ENCODE data around the gene RHBDD3.
A peak's percentile ranks its signal among the peaks of the same experiment; 100 is the strongest.
"Not testable (repeated sequence)": the region's sequence is repeated elsewhere in the genome, so short reads cannot be mapped to it uniquely, and the experiment has no call there.

RHBDD3 gene

DNA sequence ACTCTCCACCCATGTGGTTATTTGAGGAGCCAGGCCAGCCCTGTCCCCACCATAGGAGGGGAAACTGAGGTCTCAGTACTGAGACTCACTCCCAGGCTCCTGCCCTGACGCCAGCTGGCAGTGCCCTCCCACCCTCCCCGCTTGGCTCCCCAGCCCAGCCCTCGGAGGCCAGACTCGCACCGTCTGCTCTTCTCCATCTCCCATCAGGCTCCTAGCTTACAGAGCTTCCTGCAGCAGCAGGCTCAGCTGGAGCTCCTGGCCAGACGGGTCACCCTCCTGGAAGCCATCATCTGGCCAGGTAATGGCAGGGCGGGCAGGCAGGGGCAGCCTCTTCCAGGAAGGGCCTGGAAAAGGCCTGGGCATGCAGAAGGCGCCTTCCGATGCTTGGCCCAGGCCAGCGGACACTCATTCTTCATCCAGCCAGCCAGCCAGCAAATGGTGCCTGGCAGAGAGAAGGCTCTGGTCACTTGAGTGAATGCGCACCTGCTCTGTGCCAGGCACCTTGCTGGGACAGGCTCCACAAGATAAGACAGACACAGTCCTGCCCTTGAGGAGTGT, 12.6 kb downstream of the RHBDD3 start:
- H3K4me3 ChIP-seq (ENCODE audit: low read length): no peak overlapping the region
- no peak for DNase-seq (ENCODE audit: low read depth, low spot score)

DNA sequence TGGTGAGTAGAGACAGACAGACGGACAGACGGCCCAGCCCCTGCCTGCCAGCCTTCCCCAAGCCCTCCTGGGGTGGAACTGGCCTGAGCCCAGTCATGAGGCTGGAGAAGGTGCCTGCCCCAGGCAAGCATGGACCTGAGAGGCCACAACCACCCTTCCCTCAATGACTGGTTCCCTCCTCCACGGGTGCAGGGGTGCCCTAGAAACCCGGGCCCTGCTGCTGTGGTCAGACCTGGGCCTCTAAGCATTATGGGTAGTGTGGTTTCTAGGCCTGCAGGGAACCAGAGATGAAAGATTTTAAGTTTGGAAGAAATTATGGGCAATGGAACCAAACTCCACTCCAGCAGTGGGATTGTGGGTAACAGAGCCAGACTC, 13.5 kb downstream of the RHBDD3 start:
- no peak overlapping the region for H3K4me3 ChIP-seq (ENCODE audit: low read length)
- DNase-seq (ENCODE audit: low read depth, low spot score): no peak

DNA sequence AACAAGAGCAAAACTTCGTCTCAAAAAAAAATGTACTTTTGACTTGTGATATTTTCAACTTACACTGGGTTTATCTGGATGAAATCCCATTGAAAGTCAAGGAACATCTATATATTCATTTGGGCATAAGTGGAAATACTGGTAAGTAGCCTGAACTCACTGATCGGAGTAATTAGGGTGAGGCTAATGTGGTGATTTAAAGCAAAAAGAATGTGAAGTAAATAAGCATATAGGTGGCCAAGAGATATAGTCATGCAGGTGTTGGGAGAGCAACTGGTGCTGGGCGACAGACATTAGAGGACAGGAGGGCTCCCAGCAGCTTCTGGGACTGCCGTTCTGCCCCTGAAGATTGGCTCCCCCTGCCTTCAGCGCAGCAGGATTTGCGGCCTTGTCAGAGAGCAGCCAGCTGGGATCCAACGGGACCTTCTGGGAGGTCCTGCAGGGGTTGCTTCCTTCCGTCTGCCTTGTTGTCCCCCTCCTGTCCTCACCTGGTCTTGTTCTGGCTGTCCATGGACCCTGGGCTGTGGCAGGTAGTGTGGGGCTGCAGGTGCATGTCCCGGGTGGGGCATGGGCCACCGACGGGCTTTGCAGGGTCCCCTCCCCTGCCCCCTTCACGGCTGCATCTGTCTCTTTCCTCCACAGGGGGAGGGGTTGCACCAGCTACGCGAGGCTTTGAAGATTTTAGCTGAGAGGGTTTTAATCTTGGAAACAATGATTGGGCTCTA, 14.1 kb downstream of the RHBDD3 start:
- no peak overlapping the region for H3K4me3 ChIP-seq (ENCODE audit: low read length)
- DNase-seq (ENCODE audit: low read depth, low spot score): no peak

DNA sequence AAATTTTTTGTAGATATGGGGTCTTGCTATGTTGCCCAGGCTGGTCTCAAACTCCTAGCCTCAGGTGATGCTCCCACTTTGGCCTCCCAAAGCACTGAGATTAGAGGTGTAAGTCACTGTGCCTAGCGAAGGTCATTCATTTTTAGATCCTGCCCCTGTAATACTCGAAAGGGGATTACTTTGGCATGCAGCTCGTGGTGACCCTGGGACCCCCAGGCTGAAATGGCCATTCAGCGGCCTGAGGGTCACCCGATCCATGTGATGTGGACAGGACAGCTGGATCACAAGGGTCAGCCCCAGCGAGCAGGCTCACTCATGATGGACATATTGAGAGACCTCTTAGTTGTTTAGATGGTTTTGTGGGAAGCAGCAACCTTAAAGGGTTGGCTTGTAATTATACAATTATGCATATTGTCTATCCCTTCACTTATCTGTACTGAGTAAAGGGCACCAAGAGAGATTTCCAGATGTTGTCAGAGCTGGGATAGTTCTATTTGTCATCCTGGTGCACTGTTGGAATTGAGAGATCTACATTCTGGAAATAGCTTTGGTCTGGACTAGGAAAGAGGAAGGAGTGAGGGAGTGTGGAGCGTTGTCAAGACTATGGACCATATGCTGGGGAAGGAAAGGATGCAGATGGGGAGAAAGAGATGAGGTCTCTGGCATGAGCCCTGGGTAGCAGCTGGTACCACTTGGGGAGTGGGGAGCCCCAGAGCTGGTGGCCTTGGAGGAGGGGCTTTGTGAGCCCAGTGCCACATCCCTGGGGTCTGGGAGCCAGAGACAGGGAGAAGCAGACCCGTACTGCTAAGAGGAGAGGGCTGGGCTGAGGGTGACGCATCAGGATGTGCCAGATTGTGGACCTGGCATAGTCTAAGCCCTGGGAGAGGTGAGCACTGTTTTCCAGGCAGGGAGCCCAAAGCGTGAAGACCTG, 15.5 kb downstream of the RHBDD3 start:
- no peak for DNase-seq (ENCODE audit: low read depth, low spot score)
- no peak overlapping the region for H3K4me3 ChIP-seq (ENCODE audit: low read length)

DNA sequence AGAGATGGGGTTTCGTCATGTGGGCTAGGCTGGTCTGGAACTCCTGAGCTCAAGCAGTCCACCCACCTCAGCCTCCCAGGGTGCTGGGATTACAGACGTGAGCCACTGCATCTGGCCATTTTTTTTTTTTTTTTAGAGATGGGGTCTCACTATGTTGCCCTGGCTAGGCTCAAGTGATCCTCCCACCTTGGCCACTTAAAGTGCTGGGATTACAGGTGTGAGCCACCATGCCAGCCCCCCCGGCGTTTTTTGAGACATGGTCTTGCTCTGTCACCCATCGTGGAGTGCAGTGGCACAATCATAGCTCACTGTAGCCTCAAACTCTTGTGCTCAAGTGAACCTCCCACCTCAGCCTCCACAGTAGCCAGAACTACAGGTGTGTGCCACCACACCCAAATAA, 16.5 kb downstream of the RHBDD3 start:
- DNase-seq (ENCODE audit: low read depth, low spot score): no peak
- no peak overlapping the region for H3K4me3 ChIP-seq (ENCODE audit: low read length)

DNA sequence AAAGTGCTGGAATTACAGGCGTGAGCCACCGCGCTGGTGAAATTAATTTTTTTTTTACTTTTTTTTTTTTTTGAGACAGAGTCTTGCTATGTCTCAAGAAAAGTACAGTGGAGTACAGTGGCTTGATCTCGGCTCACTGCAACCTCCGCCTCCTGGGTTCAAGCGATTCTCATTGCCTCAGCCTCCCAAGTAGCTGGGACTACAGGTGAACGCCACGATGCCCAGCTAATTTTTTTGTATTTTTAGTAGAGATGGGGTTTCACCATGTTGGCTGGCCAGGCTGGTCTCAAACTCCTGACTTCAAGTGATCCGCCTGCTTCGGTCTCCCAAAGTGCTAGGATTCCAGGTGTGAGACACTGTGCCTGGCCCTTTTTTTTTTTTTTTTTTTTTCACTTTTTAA, 19.9 kb downstream of the RHBDD3 start:
- DNase-seq (ENCODE audit: low read depth, low spot score); H3K4me3 ChIP-seq (ENCODE audit: low read length): not testable (repeated sequence)

DNA sequence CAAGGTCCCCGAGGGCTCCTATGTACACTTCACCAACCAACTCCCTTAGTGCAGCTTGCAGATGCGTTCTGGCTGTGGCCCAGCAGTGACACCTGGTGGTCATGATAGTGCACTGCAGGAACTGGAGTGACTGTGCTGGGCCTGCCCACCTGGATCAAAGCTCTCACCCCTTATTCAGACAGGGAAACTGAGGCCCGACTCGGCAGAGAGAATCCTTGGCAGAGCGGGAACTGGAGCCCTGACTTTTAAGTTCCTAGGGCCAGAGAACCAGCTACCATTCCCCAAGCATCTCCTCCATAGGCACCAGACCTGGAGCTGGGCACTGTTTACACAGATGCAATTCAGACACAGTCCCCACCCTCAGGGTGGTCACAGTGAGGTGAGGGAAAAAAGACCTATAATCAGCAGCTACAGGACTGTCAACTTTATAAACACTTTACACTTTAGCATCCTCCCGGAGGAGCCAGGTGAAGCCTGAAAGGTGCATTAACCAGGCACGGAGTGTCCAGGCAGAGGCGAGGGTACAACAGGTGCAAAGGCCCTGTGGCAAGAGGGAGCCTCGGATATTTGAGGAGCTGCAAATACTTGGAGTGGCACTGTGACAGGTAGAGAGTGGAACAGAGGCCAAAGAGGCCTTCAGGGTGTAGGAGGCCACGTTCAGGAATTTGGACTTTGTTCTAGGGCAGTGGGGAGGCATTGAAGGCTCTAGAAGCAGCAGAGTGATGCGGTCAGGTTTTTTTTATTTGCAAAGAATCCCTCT, 22.0 kb downstream of the RHBDD3 start:
- DNase-seq (ENCODE audit: low read depth, low spot score): peak; percentile 64
- H3K4me3 ChIP-seq (ENCODE audit: low read length): no peak overlapping the region

DNA sequence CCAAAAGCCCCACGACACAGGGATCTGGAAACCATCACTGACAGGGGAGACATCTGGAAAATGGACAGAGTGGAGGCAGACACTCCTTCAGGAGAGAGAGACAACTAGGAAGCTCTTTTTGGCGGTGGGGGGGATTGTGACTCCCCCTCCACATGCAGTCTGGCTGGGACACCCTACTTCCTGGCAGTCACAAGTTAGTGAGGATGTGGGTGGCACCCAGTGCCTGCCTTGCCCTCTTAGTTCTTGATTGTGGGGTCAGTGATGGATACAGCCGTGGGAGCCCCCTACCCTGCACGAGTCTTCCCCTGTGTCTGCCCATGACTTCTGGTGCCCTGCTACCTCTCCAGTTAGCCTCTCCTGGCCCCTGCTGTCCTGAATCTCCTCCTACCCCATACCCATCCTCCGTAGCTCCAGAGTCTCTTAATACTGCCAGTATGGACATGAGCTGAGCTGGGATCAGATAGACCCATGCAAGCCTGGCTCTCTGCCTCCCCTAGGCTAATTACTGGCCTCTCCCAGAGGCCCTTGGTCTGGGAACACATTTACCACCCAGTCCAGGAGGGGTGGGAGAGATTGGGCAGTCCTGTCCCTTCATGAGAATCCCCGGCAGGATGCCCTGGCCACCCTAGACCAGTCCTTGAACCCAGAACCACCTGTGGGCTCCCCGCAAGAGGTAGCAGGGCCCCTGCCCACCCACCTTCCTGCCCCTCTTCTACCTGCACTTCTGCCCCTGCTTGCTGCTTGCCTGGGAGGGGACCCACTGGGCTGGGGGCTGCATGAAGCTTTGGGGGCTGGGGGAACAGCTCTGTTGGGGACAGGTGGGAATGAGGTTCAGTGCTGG, 22.8 kb downstream of the RHBDD3 start:
- H3K4me3 ChIP-seq (ENCODE audit: low read length): no peak overlapping the region

DNA sequence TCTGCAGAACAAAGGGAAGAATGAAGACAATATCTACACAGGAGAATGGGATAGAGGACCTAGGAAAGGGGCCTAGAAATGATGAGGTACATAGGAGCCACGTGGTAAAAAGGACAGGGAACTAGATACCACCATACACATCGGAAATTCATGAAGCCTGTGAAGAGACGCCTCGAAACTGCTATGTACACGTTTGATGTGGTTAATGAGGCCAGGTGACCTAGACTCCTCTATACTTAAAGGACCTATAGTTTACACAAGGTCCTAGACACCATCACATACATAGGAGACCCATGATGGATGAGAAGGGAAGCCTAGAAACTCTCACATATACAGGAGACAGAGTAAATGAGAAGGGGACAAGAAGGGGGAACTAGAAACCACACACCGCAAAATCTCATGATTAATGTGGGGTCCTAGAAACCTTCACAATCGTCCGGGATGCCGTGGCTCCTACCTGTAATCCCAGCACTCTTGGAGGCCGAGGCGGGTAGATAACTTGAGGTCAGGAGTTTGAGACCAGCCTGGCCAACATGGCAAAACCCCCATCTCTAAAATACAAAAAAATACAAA, 23.8 kb downstream of the RHBDD3 start:
- no peak overlapping the region for H3K4me3 ChIP-seq (ENCODE audit: low read length)

More for the DNA sequence above, 22.8 kb downstream of the RHBDD3 start:
- no peak for DNase-seq (ENCODE audit: low read depth, low spot score)

DNA sequence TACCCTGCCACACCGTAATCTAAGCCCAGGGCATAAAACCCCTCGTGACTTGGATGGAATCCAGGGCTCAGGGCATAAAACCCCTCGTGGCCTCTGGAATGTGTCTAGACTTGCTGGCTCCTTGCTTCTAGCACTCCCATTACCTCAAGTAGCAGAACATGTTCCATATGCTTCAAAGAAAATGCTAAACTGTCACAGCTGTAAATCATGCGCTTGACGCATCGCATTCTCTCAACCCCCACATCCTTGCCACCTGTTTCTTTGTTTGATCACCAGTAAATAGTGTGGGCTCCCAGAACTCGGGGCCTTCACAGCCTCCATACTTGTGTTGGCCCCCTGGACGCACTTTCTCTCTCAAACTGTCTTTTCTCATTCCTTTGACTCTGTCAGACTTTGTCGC, 27.3 kb downstream of the RHBDD3 start:
- DNase-seq (ENCODE audit: low read depth, low spot score): peak; percentile 92
- not testable (repeated sequence) for H3K4me3 ChIP-seq (ENCODE audit: low read length)

More for the DNA sequence above, 23.8 kb downstream of the RHBDD3 start:
- no peak for DNase-seq (ENCODE audit: low read depth, low spot score)

DNA sequence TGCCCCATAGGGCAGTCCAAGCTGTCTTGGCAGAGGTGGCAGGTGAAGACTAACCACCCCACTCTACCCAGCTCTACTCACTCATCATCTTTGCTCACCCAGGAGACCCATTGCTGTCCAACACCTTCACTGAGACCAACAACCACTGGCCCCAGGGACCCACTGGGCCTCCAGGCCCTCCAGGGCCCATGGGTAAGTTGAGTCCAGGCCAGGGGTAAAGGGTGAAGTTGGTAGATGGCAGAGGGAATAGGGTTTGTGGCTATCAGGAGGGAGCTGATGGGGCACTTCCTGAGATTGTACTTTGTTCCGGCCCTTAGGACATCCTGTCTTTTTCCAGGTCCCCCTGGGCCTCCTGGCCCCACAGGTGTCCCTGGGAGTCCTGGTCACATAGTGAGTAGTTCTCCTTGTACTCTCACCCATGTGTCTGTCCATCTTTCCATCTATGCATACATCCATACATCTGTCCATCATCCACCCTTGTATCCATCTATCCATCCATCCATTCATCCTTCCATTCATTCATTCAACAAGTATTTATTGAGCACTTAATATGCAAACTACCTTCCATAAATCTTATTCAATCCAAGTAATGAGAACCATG, 34.4 kb downstream of the RHBDD3 start:
- H3K4me3 ChIP-seq (ENCODE audit: low read length): no peak overlapping the region
- no peak for DNase-seq (ENCODE audit: low read depth, low spot score)

DNA sequence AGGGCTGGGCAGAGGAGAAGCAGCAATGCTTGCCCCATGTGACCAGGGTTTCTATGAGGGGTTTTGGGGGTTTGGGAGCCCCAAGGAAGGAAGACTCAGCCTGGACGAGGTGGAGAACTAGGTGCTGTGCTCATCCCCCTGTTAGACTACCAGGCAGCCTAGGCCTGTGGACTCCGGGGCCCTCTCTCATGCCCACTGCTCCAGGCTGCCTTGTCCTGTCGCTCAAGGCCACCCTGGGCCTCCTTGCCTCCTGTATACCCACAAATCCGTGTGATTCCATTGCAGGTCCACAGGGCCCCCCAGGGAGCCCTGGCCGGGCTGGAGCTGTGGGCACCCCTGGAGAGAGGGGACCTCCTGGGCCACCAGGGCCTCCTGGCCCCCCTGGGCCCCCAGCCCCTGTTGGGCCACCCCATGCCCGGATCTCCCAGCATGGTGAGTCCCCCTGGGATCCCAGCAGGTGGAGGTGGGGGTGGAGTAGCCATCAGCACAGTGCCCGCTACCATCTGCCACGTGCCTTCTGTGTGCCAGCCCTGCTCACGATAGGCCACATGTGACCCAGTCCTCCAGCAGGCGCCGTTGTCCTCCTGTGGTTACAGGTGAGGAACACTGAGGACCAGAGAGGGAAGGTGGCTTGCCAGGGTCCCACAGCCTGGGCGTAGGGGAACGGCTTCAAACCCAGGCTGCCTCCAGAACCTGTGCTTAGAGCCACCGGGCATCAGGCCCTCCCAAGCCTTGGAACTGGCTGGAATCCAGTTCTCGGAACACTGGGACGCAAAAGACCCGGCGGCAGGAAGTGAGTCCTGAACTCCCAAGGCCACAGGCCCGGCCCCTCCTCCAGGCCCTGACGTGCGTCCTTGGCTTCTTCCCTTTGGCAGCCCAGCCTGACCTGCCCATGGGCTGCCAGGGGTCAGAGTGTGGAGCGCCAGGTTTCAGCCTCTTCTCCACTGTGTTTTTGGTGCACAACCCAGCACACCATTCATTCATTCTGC, 35.5 kb downstream of the RHBDD3 start:
- H3K4me3 ChIP-seq (ENCODE audit: low read length): no peak overlapping the region
- DNase-seq (ENCODE audit: low read depth, low spot score): no peak

DNA sequence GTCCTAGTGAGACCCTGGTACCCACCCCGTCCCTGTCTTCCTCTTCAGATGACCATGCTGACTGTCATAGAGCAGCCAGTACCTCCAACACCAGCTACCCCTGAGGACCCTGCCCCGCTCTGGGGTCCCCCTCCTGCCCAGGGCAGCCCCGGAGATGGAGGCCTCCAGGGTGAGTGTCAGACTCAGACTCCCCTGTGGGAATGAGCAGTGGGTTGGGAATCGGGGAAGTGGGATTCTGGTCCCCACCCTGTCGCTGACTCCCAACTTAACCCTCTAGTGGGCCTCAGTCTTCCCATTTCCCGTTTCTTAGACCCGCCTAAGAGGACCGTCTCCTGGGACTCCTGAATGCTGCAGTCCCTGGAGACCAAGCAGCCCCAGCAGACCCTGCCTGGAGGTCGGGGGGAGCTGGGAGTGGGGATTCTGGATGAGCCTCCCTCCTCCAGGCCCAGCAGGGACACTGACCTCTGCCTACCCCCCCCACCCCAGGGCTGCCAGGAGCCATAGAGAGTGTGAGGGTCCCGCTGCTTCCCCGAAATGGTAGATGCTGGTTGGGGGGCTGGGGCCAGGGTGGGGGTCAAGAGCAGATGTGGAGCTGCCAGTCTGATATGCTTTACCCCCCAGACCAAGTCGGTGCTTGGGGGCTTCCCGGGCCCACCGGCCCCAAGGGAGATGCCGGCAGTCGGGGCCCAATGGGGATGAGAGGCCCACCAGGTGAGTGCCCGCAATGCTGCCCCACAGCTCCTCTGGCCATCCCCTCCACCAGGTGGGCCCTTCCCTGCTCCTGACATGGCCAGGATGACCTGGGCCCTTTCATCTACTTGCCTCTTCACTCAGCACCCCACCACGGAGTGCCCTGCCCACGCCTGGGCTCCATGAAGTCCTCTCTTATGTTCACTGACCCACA, 36.6 kb downstream of the RHBDD3 start:
- no peak overlapping the region for H3K4me3 ChIP-seq (ENCODE audit: low read length)
- no peak for DNase-seq (ENCODE audit: low read depth, low spot score)

DNA sequence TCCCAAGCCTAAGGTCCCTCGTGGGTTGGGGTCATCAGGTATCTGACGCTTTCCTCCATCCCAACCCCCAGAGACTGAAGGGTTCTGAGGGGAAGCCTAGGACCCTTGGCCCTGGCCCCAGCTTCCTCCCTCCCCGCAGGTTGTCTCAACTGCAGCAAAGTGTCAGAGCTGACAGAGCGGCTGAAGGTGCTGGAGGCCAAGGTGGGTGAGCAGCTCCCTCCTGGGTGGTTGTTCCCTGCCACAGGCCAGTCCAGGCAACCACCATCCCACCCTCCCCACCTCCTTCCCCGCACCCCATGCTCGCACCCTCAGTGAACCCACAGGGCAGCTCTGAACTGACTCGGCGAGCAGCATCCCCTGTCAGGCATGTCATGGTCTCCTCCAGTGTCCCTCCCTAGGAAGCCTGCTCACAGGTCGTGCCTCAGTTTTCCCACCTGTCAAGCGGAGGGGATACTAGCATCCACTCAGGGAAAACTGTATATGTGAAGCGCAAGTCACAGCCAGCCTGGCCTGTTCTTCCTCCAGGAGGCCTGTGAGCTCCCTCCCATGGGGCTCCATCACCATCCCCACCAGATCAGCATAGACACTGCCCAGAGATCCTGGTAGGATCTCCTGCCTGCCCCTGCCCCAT, 41.3 kb downstream of the RHBDD3 start:
- H3K4me3 ChIP-seq (ENCODE audit: low read length): no peak overlapping the region
- no peak for DNase-seq (ENCODE audit: low read depth, low spot score)

DNA sequence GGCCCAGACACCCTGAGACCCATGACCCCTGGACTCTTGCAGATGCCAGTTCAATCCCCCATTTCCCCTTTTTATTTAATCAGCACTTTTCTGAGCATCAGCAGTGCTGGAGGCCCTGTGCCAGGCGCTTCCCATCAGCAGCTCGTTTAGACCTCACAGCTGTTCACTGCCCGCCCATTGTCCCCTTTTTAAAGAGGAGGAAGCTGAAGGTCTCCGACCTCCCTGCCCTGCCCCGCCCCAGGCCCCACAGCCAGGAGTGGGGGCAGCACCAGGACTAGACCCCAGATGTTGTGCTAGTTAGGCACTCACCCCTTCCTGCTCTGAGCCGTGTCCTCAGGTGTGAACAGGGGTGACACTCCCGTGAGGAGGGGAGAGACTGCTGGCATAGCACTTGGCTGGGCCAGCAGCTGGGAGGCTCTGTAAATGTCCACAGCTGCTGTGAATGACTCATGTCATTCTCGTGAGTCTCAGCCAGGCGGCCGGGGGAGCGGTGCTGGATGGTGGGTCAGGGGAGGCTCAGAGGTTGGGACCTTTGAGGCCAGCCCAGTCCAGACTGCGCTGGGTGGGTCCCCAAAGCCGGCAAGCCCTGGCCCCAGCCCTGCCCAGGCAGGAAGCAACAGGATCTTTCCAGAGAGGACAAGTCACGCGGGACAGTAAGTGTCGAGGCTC, 42.2 kb downstream of the RHBDD3 start:
- no peak for DNase-seq (ENCODE audit: low read depth, low spot score)
- H3K4me3 ChIP-seq (ENCODE audit: low read length): no peak overlapping the region

Data from Jurkat, Clone E6-1 (cell line).